CD8-positive, alpha-beta memory T cell (primary cell): ENCODE results near the gene CACHD1. TPM values are rescaled to one million over a fixed set of nuclear protein-coding genes. Genes with fewer than 3 reads are reported as not detected.

ENCODE experiments used
- CTCF ChIA-PET: fragments of 350-600 bp; sonication (Branson Sonifier 250); formaldehyde crosslinking; loops from one replicate; lab custom pipeline; 2021; ENCODE audit warnings: antibody characterized with exemption; lab: Charles Lee
- POLR2A ChIA-PET: fragments of 350-600 bp; sonication (Branson Sonifier 250); formaldehyde crosslinking; loops from one replicate; lab custom pipeline; 2021; ENCODE audit warnings: antibody characterized with exemption; lab: Charles Lee
- DNase-seq, 5 donors: peaks; one replicate each; pipeline versions ENCODE4 v3.0.0 to v3.0.0-alpha.2; 2020 to 2022; ENCODE audit warnings: mixed read lengths in 1 of 5
- H3K27ac ChIP-seq: one replicate; pipeline ENCODE4 v1.7.0; 2013; ENCODE audit warnings: low read depth, mild to moderate bottlenecking, low read length, moderate library complexity
- H3K27me3 ChIP-seq: 2 replicates; pipeline ENCODE4 v1.7.0; 2013; ENCODE audit warnings: low read length, mild to moderate bottlenecking; ENCODE audit not compliant: insufficient read depth, poor library complexity, severe bottlenecking
- H3K36me3 ChIP-seq: 2 replicates; pipeline ENCODE4 v1.7.0; 2013; ENCODE audit warnings: mild to moderate bottlenecking, low read length, moderate library complexity; ENCODE audit not compliant: insufficient read depth
- H3K4me1 ChIP-seq: 2 replicates; pipeline ENCODE4 v1.7.0; 2013; ENCODE audit warnings: mild to moderate bottlenecking, low read length, moderate library complexity; ENCODE audit not compliant: insufficient read depth
- H3K4me3 ChIP-seq: 2 replicates; pipeline ENCODE4 v1.7.0; 2013; ENCODE audit warnings: mild to moderate bottlenecking, low read length
- H3K9me3 ChIP-seq: 2 replicates; pipeline ENCODE4 v1.7.0; 2013; ENCODE audit warnings: mild to moderate bottlenecking, low read length
- H3K27ac Mint-ChIP-seq, 8 donors: one replicate each; pipeline ENCODE4 v1.8.0; 2020 to 2021; ENCODE audit warnings: mixed read lengths in 8 of 8, mild to moderate bottlenecking in 6 of 8, inconsistent platforms in 3 of 8, moderate library complexity in 3 of 8
- H3K27me3 Mint-ChIP-seq, 2 donors: one replicate each; pipeline ENCODE4 v1.8.0; 2020 to 2021; ENCODE audit warnings: mixed read lengths in 2 of 2, mild to moderate bottlenecking in 1 of 2, moderate library complexity in 1 of 2
- H3K36me3 Mint-ChIP-seq, 3 donors: one replicate each; pipeline ENCODE4 v1.8.0; 2020 to 2021; ENCODE audit warnings: mixed read lengths in 3 of 3, inconsistent platforms in 1 of 3, mild to moderate bottlenecking in 1 of 3
- H3K4me1 Mint-ChIP-seq, 3 donors: one replicate each; pipeline ENCODE4 v1.8.0; 2020 to 2021; ENCODE audit warnings: mixed read lengths in 3 of 3, inconsistent platforms in 1 of 3, mild to moderate bottlenecking in 1 of 3
- H3K4me3 Mint-ChIP-seq, 7 donors: one replicate each; pipeline ENCODE4 v1.8.0; 2020 to 2021; ENCODE audit warnings: mixed read lengths in 7 of 7, mild to moderate bottlenecking in 6 of 7, moderate library complexity in 4 of 7, inconsistent platforms in 2 of 7
- H3K9me3 Mint-ChIP-seq, 5 donors: one replicate each; pipeline ENCODE4 v1.8.0; 2020 to 2022; ENCODE audit warnings: mixed read lengths in 5 of 5, mild to moderate bottlenecking in 3 of 5, moderate library complexity in 2 of 5, inconsistent platforms in 1 of 5
- polyA plus RNA-seq: library from polyadenylated mRNA; unstranded; fragments of 300-500 nt; fragmentation: Illumina TruSeq; gene quantifications from one replicate; pipeline ENCODE4 v1.2.3, GENCODE V29; 2021
- total RNA-seq, 2 experiments: library from RNA; stranded (reverse); gene quantifications; one replicate each; pipeline ENCODE4 v1.2.3, GENCODE V29; 2021

The CACHD1 gene
- total and polyA plus RNA-seq, 3 experiments from 2014 or later: 0.35 TPM; not detected in 1

DNA sequence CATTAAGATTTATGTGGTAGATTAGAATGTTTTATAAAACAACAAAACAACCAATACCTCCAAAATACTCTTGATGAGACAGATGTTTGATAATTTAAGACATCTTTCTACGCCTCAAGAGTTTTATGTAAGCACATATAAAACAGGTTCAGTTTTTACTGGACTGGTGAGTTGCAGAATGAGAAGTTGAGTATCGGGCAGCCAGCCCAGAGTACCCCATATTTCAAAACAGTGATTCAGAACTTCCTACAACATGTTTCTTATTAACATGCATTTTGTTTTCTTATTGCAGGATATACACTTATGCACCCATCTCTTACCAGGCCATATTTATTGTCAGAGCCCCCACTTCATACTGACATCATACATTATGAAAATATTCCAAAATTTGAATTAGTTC lies 183.5 kb downstream of the CACHD1 start:
- Mint-ChIP-seq H3K27me3 (peaks cover 0 to 67% of the 10 kb centered on the region in 2 donors), H3K4me3 (no peak overlapping the region), H3K4me1 (no peaks in the 10 kb centered on the region), H3K27ac (no peak overlapping the region), H3K36me3 (no peaks in the 10 kb centered on the region), H3K9me3 (no peaks in the 10 kb centered on the region)
- DNase-seq: no peak
- H3K27me3 ChIP-seq: no peaks in the 10 kb centered on the region
- no peak overlapping the region for H3K27ac ChIP-seq
- H3K9me3 ChIP-seq: no peaks in the 10 kb centered on the region
- no peaks in the 10 kb centered on the region for H3K36me3 ChIP-seq
- no peaks in the 10 kb centered on the region for H3K4me1 ChIP-seq
- ChIA-PET CTCF (no interaction called here), POLR2A (no interaction called here)
- H3K4me3 ChIP-seq: no peak overlapping the region

GRCh38 chr1:64654519-64655341 lies 184.8 kb downstream of the CACHD1 start:
- H3K27me3 Mint-ChIP-seq: peaks cover 3 to 62% of the 10 kb centered on the region in 2 donors
- H3K9me3 Mint-ChIP-seq: no peaks in the 10 kb centered on the region
- ChIA-PET POLR2A (no interaction called here), CTCF (no interaction called here)
- no peak overlapping the region for H3K27ac Mint-ChIP-seq
- no peaks in the 10 kb centered on the region for H3K36me3 Mint-ChIP-seq
- Histone ChIP-seq H3K36me3 (no peaks in the 10 kb centered on the region), H3K4me1 (no peaks in the 10 kb centered on the region), H3K4me3 (no peak overlapping the region), H3K27ac (no peak overlapping the region), H3K27me3 (no peaks in the 10 kb centered on the region), H3K9me3 (no peaks in the 10 kb centered on the region)
- H3K4me1 Mint-ChIP-seq: no peaks in the 10 kb centered on the region
- no peak overlapping the region for H3K4me3 Mint-ChIP-seq
- no peak for DNase-seq

- DNase-seq: no peak
- POLR2A ChIA-PET: no interaction called here
- no peak overlapping the region for H3K27ac Mint-ChIP-seq
- no peaks in the 10 kb centered on the region for H3K4me1 ChIP-seq
- H3K36me3 Mint-ChIP-seq: no peaks in the 10 kb centered on the region
- no peaks in the 10 kb centered on the region for H3K27me3 ChIP-seq
- no peak overlapping the region for H3K27ac ChIP-seq
- CTCF ChIA-PET: interaction anchor here (1.3 kb wide), 1 partner anchor 19 kb away, joined by 3 read pairs; no protein-coding TSS in a partner anchor
- H3K27me3 Mint-ChIP-seq: peaks cover 6 to 56% of the 10 kb centered on the region in 2 donors
- no peaks in the 10 kb centered on the region for H3K9me3 ChIP-seq
- H3K4me3 Mint-ChIP-seq: no peak overlapping the region
- H3K36me3 ChIP-seq: no peaks in the 10 kb centered on the region
- no peaks in the 10 kb centered on the region for H3K4me1 Mint-ChIP-seq
- no peaks in the 10 kb centered on the region for H3K9me3 Mint-ChIP-seq
- no peak overlapping the region for H3K4me3 ChIP-seq
Measured at GRCh38 chr1:64655861-64656260, 185.9 kb downstream of the CACHD1 start.

DNA sequence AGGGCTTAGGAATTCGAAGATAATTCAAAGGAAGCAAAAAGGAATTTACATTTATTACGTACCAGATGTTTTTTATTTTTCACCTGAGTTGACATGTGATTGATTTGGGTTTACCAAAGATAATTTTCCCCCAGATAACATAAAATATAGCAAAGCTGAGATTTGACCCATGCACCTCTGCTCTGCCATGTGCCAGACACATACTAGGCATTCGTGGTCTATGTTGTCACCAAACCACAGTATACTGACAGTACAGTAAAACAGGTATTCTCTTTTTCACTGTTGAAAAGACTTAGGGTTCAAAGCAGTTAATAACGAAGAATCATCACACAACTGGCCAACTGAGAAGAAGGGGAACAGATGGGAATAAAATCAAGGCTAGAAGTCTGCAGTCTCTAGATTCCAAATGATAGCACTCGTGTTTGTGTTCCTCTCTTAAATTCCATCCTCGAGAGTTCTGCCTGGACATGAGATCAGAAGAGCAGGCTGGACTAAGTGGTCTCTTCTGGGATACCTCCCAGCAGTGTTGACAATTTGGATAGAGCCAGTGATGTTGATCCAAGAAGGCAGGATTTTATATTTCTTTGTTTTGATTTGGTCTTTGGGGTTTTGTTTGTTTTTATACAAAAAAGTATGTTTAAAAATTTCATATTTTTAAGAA lies 189.7 kb downstream of the CACHD1 start:
- DNase-seq: no peak
- H3K4me1 Mint-ChIP-seq: no peaks in the 10 kb centered on the region
- H3K27me3 Mint-ChIP-seq: peaks cover 10 to 31% of the 10 kb centered on the region in 2 donors
- no peak overlapping the region for H3K27ac ChIP-seq
- H3K36me3 Mint-ChIP-seq: no peaks in the 10 kb centered on the region
- no peaks in the 10 kb centered on the region for H3K9me3 Mint-ChIP-seq
- H3K4me1 ChIP-seq: no peaks in the 10 kb centered on the region
- H3K36me3 ChIP-seq: no peaks in the 10 kb centered on the region
- ChIA-PET CTCF (no interaction called here), POLR2A (no interaction called here)
- no peak overlapping the region for H3K27ac Mint-ChIP-seq
- no peak overlapping the region for H3K4me3 Mint-ChIP-seq
- no peaks in the 10 kb centered on the region for H3K27me3 ChIP-seq
- no peaks in the 10 kb centered on the region for H3K9me3 ChIP-seq
- no peak overlapping the region for H3K4me3 ChIP-seq

DNA sequence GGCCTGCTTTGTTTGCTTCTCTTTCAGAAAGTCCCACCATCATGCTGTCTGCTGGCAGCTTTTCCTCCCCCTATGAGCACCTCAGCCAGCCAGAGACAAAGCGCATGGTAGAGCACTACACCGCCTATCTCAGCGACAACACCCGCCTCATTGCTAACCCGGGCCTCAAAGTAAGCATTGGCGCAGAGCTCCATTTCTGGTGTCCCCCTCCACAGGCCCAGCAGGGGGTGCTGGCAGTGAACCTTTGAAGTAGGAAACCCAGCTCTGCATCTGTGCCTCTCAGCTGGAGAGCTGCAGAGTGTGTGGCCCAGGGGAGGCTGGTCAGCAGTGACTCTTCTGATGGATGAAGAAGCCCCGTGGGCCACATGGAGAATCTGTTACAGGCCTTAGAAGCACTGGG lies 193.7 kb downstream of the CACHD1 start:
- no peak overlapping the region for H3K27ac Mint-ChIP-seq
- H3K27ac ChIP-seq: no peak overlapping the region
- no peaks in the 10 kb centered on the region for H3K36me3 Mint-ChIP-seq
- H3K4me1 Mint-ChIP-seq: no peaks in the 10 kb centered on the region
- no peaks in the 10 kb centered on the region for H3K9me3 Mint-ChIP-seq
- no peak overlapping the region for H3K4me3 ChIP-seq
- ChIA-PET POLR2A (no interaction called here), CTCF (no interaction called here)
- H3K4me3 Mint-ChIP-seq: no peak overlapping the region
- no peaks in the 10 kb centered on the region for H3K36me3 ChIP-seq
- DNase-seq: no peak
- H3K4me1 ChIP-seq: no peaks in the 10 kb centered on the region
- no peaks in the 10 kb centered on the region for H3K9me3 ChIP-seq
- H3K27me3 ChIP-seq: no peaks in the 10 kb centered on the region
- peaks cover 14 to 32% of the 10 kb centered on the region in 2 donors for H3K27me3 Mint-ChIP-seq

DNA sequence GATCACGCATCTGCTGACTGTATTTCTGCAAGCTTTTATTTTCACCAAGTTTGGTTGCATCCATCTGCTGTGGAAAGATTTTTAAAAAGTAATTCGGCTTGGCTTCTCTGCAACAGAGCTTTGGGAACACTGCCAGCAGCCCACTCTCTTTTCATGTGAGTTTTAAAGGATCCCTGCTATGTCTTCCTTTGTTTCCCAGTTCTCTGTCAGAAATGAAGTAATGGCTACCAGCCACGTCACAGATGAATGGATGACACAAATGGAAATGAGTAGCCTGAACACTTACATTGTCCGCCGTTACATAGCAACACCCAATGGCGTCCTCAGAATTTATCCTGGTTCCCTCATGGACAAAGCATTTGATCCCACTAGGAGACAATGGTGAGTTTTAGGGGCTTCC lies 194.4 kb downstream of the CACHD1 start:
- Histone ChIP-seq H3K4me1 (no peaks in the 10 kb centered on the region), H3K27me3 (no peaks in the 10 kb centered on the region), H3K9me3 (no peaks in the 10 kb centered on the region), H3K36me3 (no peaks in the 10 kb centered on the region), H3K27ac (no peak overlapping the region), H3K4me3 (no peak overlapping the region)
- no peaks in the 10 kb centered on the region for H3K4me1 Mint-ChIP-seq
- no peak for DNase-seq
- H3K36me3 Mint-ChIP-seq: no peaks in the 10 kb centered on the region
- no peaks in the 10 kb centered on the region for H3K9me3 Mint-ChIP-seq
- H3K27me3 Mint-ChIP-seq: peaks cover 14 to 31% of the 10 kb centered on the region in 2 donors
- ChIA-PET POLR2A (no interaction called here), CTCF (no interaction called here)
- peak overlapping the region in 1 of 8 donors; percentile 19 for H3K27ac Mint-ChIP-seq
- no peak overlapping the region for H3K4me3 Mint-ChIP-seq

DNA sequence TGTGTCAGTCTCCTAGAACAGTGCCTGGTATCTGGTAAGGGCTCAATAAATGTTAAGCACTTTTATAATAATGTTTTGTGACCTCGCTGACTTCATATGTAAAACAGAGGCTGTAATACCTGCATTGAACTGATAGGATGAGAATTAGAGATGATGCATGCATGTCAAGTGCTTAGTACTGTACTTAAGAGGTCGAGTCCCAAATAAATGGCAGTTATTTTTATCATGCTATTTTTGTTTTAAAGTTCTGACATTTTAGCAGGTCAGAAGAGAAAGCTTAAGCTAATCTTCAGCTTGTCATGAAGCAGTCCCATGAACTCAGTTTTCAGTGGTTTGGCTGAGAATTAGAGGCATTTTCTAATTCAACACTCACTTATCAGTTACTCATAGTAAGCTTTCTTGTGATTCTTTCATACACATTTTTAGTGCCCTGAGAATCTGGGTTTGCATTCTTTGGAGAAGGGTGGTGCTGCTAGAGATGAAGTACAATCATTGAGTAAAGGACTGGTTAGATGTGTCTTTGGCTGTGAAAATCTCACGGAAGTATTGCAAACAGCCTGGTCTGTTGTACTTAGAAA lies 199.3 kb downstream of the CACHD1 start:
- POLR2A ChIA-PET: interaction anchor here (0.6 kb wide), 1 partner anchor 20 kb away, joined by 3 read pairs; no protein-coding TSS in a partner anchor
- CTCF ChIA-PET: no interaction called here

More for the DNA sequence above, 199.3 kb downstream of the CACHD1 start:
- Histone ChIP-seq H3K4me1 (no peaks in the 10 kb centered on the region), H3K4me3 (no peak overlapping the region), H3K9me3 (no peaks in the 10 kb centered on the region), H3K36me3 (no peaks in the 10 kb centered on the region), H3K27me3 (no peaks in the 10 kb centered on the region), H3K27ac (no peak overlapping the region)
- no peak for DNase-seq
- Mint-ChIP-seq H3K4me3 (no peak overlapping the region), H3K36me3 (no peaks in the 10 kb centered on the region), H3K4me1 (no peaks in the 10 kb centered on the region), H3K27me3 (peaks cover 4 to 27% of the 10 kb centered on the region in 2 donors), H3K27ac (no peak overlapping the region), H3K9me3 (no peaks in the 10 kb centered on the region)
